EH (cell line): Measurements from ENCODE around the gene COL21A1.

Source experiments
- DNase-seq: peaks from one replicate; pipeline ENCODE4 v3.0.0-alpha.2; 2015; ENCODE audit warnings: low read depth

COL21A1 gene

GRCh38 chr6:56106231-56106630 is 141.1 kb downstream of the COL21A1 start:
- no peak for DNase-seq

GRCh38 chr6:56104591-56104990 is 142.8 kb downstream of the COL21A1 start:
- no peak for DNase-seq

GRCh38 chr6:56102216-56102615 is 145.2 kb downstream of the COL21A1 start:
- DNase-seq: no peak

GRCh38 chr6:56101141-56101553 is 146.2 kb downstream of the COL21A1 start:
- DNase-seq: peak; percentile 91

DNA sequence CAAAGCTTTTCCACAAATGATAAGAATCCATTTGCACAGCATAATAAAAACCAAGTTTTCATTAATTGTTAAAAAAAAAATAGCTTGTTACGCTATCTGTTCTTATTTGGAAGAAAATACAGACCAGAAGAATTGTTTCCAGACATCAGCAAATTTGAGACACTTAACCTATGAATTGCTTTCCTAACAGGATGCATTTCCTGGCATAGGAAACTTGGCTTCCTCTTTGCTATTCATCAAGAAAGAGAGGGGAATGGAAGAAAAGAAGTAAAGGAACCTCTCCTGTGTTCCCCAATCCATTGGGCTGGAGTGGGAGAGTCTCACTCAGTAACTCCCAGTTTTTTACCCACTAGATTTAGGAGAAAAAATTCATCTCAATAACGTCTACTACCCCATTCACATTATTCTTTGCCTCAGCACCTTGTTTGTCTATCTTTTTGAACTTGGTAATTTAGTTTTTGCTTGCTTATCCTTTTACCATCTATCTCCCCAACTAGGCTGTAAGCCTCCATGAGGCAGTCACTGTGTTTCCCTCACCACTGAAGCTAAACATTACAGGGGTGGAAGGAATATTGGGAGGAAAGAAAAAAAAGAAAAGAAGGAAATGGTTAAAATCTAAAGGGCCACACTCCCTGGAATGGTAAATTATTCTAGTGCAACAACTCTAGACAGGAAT is 150.3 kb downstream of the COL21A1 start:
- no peak for DNase-seq

- no peak for DNase-seq
Measured at GRCh38 chr6:56096541-56096940, 150.8 kb downstream of the COL21A1 start.

DNA sequence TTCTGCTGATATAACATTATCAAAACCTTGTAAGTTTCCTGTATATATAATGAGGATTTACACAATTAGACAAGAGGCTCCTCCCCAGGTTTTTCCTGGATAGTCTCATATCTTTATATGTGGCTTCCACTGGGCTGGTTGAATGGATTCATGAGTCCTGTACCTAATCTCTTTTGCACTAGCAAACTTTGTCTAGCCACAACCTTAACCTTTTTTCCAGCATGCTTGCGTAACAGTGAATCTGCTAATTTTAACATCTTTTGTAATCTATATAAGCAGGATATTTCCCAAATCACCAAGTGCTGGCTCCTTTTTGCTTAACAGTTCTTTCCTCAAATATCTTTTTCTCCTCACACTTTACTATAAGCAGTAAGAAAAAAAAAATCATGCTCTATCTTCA is 153.6 kb downstream of the COL21A1 start:
- no peak for DNase-seq

- peak; percentile 71 for DNase-seq
Measured at GRCh38 chr6:56091159-56091869, 156.1 kb downstream of the COL21A1 start.

GRCh38 chr6:56088641-56089040 is 158.7 kb downstream of the COL21A1 start:
- DNase-seq: no peak

- DNase-seq: peak; percentile 36
Measured at GRCh38 chr6:56087421-56087820, 160.0 kb downstream of the COL21A1 start.

GRCh38 chr6:56079751-56080540 is 167.4 kb downstream of the COL21A1 start:
- DNase-seq: no peak

DNA sequence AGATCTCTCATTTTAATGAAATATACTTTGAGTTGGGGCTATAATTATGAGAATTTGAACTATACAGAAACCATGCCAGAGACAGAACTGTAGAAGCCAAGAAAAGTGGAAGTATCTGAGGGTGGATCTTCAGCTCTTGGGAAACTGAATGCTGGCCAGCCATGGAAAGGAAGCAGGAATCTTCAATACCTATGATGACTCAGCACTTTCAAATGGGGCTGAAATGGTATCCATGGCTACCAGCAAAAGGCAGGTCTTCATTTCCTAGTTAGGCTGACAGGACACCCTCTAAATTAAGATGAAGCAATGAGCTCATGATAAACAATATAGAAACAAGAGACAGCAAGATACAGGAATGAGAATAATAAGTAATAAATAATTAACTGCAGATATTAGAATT is 171.3 kb downstream of the COL21A1 start:
- no peak for DNase-seq

DNA sequence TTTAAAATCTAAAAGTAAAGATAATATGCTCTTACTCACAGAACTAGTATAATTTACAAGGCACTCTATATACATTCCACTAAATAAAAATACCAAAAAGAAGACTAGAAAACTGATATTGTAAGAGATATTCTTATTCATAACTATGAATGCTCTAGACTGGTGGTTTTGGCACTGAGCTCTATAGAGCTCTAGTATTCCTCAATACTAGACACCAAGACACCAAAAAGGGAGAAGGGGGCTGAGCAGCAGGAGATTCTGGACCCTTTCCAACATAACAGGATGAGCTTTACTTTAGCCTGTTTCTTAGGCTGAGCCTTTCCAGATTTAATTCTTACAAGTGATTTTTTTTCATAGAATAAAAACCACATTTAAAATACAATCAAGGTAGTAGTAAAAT is 173.6 kb downstream of the COL21A1 start:
- no peak for DNase-seq

- DNase-seq: peak; percentile 5
Measured at GRCh38 chr6:56073315-56073714, 174.1 kb downstream of the COL21A1 start.

- peak; percentile 38 for DNase-seq
Measured at GRCh38 chr6:56072856-56073255, 174.5 kb downstream of the COL21A1 start.

- no peak for DNase-seq
Measured at GRCh38 chr6:56065408-56065807, 182.0 kb downstream of the COL21A1 start.

- DNase-seq: no peak
Measured at GRCh38 chr6:56062836-56063235, 184.5 kb downstream of the COL21A1 start.

DNA sequence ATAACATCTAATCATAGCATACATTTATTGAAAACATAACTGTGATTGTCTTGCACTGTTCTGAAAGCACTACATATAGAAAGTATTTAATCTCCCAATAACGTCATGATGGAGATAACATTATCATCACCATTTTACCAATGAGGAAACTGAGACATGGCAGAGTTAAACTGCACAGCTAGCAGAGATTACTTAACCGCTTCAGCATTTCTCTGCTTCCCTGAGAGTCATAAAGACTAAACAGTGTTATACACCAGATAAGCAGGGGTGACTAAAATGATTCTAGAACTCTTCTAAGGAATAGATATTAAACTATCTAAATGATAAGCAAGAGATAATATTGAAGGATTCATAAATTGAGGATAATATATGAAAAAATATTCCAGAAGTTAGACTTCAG is 188.7 kb downstream of the COL21A1 start:
- DNase-seq: no peak

DNA sequence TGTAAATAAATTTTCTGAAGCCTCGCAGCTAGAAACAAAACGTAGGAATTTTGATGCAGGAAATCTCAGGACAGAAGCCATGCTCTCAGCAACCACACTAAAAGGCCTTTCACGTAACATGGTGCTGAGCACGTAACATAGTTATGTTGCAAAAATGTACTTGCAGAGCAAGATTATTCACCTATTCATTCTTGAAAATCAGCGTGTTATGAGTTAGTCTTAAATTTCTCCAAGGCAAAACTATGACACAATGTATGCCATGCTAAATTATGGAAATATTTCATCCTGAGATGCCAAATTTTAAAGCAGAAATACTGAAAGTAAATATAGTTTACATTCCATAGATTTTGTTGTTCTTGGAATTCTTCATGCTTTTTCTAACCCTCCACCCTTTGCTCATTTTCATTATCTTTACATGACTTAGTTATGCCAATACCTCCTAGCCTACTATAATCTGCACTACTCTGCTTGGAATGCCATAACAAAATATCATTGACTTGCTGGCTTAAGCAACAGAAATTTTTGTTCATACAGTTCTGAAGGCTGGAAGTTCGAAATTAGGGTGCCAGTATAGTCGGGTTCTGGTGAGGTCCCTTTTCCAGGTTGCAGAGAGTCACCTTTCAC is 192.2 kb downstream of the COL21A1 start:
- DNase-seq: no peak

GRCh38 chr6:56051202-56051598 is 196.2 kb downstream of the COL21A1 start:
- DNase-seq: no peak

- DNase-seq: no peak
Measured at GRCh38 chr6:56050530-56051201, 196.7 kb downstream of the COL21A1 start.

- no peak for DNase-seq
Measured at GRCh38 chr6:56048601-56049000, 198.8 kb downstream of the COL21A1 start.
